ELR (cell line): ENCODE data around the gene TMEM132C.
"Not testable (repeated sequence)": the region's sequence is repeated elsewhere in the genome, so short reads cannot be mapped to it uniquely, and the experiment has no call there.

ENCODE experiments used
- DNase-seq: peaks from one replicate; pipeline ENCODE4 v3.0.0-alpha.2; 2015; ENCODE audit warnings: low read depth

TMEM132C gene

DNA sequence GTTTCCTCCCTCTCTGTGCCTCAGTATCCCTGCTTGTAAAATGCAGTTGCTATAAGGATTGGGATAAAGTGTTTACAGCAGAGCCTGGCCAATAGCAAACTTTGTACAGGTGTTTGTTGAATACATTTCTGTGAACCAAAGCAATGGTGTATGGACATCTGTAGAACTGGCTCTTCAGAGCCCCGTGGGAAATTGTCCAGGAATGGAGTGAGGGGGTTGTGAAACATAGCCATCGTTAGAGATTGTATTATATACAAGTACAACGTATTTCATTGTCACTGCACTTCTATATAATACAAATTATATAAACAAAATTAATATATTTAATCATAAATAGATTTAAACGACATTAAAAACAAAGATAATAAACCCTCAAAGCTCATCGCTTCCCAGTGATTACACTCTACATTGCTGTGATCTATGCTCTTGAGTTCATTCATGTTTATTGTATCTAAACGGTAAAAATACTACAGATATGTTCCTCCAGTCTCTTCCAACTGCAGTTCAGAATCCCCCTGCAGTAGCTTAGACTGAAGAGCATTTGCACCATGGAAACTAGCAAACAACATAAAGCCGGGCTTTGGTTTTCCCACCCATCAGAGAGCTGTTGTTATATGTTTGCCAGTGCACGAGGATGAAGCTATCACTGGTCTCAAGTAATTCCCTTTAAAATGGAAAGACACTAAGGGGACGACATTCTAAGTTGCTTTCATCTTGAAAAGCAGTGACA is 216.7 kb downstream of the TMEM132C start:
- DNase-seq, result no peak

GRCh38 chr12:128497376-128497775 is 230.4 kb downstream of the TMEM132C start:
- not testable (repeated sequence) for DNase-seq

DNA sequence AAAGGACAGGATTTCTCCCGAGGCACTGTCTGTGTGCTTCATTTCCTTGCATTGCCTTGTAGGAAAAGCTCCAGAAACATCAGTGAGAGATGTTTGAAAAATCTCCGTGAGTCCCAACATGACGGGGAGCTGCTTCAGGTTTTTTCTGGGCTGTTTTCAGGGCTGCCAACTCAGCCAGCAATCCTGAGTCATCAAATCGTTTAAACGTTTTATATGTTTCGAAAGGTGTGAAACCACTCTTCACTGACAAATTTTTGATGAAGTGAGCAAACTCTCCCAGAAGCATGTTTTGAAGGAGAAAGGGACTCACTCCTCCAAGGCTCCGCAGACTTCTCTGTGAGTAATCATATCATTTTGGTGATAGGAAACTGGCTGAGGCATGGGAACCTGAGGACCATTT is 240.5 kb downstream of the TMEM132C start:
- DNase-seq, result no peak

- no peak for DNase-seq
Measured at GRCh38 chr12:128509170-128509569, 242.2 kb downstream of the TMEM132C start.

- no peak for DNase-seq
Measured at GRCh38 chr12:128510511-128510910, 243.5 kb downstream of the TMEM132C start.

GRCh38 chr12:128513331-128513730 is 246.4 kb downstream of the TMEM132C start:
- no peak for DNase-seq

- no peak for DNase-seq
Measured at GRCh38 chr12:128513831-128514230, 246.9 kb downstream of the TMEM132C start.

- DNase-seq, result no peak
Measured at GRCh38 chr12:128518644-128519043, 251.7 kb downstream of the TMEM132C start.

DNA sequence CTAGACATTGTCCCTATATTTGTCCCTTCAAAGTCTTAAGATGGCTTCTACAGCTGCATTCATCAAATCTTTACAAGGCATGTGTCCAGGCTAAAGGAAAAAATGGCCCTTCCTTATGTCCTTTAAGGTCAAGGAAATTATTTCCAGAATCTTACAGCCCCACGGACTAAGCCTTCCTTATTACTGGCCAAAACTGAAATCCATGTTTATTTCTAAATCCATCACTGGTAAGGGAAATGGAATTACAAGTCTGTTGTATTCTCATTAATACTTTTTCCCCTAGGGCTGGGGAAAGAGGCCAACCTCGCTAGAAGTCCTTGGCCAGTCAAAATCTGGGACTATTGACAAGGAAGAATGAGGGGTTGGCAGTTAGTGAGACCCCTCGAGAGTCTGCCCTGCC is 252.5 kb downstream of the TMEM132C start:
- no peak for DNase-seq

GRCh38 chr12:128521981-128522380 is 255.0 kb downstream of the TMEM132C start:
- DNase-seq, result no peak

GRCh38 chr12:128524439-128524838 is 257.5 kb downstream of the TMEM132C start:
- DNase-seq, result no peak

- DNase-seq, result no peak
Measured at GRCh38 chr12:128531170-128531569, 264.2 kb downstream of the TMEM132C start.

GRCh38 chr12:128534906-128535305 is 267.9 kb downstream of the TMEM132C start:
- no peak for DNase-seq

- DNase-seq, result no peak
Measured at GRCh38 chr12:128536810-128537209, 269.8 kb downstream of the TMEM132C start.

DNA sequence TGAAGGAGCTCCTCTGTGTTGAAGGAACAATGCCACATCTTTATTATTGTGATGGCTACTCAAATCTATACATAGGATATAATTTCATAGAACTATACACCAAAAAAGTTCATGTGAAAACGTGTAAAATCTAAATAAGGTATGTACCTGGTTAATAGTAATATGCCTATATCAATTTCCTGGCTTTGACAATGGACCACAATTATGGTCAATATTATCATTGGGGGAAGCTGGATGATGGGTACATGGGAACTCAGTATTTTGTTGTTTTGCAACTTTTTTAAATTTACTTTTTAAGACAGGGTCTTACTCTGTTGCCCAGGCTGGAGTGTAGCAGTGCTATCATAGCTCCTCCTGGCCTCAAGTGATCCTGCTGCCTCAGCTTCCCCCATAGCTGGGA is 270.7 kb downstream of the TMEM132C start:
- DNase-seq, result no peak

DNA sequence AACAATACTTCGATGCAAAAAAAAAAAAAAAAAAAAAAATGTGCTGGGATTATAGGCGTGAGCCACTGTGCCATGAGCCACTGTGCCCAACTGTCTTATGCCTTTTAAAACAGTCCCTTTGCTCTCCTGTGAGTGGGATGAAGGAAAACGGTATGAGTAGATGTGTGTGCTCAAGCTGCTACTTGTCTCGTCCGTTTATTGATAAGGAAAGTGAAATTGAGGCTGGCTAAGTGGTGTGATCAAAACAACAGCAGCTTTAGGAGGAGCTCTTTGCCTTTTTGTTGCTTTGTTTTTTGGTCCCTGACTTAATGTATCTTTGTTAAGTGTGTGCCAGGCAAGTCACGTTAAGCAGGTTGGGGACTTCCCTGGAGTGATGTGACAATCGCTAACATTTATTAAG is 275.9 kb downstream of the TMEM132C start:
- DNase-seq, result no peak

DNA sequence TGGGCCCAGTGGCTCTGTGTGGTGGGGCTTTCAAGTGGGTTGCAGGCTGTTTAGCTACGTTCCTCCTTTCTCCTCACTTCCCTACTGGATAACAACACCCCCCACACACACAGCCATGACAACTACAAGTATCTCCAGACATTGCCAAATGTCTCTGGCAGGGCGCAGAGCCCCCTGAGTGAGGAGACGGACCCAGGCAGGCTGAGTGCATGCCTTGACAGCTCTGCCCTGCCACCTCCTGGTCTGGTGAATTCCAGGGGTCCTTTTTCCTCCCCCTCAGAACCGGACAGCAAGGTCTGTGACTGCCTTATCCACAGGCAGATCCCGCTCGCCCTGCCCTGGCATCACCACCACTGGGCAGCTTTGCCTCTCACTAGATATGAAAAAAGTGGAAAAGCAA is 276.5 kb downstream of the TMEM132C start:
- no peak for DNase-seq

DNA sequence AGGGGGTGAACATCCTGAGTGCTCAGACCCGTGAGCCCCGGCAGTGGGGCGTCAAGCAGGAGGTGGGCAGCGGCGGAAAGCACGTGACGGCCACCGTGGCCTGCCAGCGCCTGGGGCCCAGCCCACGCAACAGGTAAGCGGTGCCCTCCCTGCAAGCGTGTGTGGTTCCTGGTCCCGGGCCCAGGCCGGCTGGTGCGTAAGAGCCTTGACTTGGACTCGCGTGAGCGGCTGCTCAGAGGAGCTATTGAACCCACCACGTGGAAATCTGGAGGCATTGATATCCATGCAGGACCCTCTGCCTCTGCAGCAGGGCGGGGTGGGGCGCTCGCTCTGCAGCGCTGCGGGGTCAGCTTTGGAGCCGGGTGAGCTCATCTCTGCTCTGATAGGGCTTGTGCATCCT is 277.0 kb downstream of the TMEM132C start:
- DNase-seq, result no peak

DNA sequence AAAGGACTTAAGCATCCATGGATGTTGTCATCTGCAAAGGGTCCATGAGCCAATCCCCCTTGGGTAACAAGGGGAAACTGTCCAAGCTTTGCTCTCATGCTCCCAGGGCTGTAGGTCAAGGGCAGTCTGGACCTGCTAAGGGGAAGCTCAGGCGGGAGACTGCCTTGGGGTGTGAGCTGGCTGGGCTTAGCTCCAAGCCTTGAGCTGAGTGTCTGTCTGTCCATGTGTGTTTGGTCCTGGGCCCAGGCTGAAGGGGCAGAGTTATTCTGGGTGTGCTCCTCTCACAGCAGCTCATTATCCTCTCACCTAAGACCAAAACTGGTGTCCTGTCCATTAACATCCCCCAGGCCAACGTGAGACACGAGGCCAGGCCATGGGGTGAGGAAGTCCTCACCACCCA is 282.0 kb downstream of the TMEM132C start:
- no peak for DNase-seq

DNA sequence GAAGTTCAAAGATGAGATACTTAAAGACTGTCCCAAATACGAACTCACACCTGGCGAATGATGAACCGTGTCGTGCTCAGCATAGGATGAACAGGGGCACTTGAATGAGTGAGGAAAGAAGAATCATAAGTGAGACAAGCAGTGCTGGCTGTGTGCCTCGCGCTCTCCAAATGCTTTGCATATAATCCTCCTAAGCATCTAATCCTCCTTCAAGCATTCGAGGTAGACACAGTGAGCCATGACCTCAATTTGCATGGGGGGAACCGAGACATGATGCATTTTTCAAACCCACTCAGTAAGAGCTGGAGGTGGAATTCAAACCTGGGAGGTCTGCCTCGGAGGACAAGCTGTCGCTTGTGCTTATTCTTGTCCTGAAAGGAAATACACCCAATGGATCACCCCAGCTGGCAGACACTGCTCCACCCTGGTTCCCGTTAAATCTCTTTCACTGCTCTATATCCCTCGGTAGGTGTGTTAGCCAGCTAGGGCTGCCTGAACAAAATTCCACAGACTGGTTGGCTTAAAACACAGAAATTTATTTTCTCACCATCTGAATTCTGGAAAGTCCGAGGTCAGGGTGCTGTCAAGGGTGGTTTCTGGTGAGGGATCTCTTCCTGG is 282.7 kb downstream of the TMEM132C start:
- no peak for DNase-seq

- no peak for DNase-seq
Measured at GRCh38 chr12:128551266-128551665, 284.3 kb downstream of the TMEM132C start.

DNA sequence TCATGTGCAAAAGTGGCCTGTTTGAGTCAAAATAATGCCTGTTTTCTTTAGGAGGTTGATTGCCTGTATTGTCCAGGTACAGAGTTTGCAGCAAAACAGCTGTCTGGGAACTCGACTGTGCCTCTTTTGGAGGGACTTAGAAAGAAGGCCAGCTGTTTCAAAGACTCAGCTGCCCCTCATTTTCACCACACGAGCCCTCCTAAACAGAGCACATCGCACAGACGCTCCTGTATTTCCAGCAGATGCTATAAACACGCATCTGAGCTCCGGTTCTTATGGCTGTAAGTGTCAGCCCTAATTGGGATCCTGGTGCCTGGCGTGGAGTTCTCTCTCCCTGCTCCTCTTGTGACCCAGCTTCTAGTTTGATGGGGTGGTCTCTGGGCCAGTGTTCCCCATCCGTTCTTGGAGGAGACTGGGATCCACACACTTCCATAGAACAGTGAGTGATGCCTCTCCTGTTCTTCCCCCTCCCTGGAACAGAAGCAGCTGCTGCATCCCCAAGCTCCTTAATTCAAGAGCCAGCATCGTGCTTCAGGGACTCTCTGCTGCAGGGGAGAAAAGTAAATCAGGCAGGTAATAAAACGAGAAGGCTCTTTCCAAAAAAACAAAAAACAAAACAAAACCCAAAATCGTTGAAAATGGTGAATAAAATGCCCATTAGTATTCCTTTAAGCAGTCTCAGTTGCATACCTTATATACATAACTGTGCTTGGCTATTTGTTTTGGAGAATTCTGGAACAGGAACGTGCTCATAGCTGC is 287.8 kb downstream of the TMEM132C start:
- DNase-seq, result no peak

DNA sequence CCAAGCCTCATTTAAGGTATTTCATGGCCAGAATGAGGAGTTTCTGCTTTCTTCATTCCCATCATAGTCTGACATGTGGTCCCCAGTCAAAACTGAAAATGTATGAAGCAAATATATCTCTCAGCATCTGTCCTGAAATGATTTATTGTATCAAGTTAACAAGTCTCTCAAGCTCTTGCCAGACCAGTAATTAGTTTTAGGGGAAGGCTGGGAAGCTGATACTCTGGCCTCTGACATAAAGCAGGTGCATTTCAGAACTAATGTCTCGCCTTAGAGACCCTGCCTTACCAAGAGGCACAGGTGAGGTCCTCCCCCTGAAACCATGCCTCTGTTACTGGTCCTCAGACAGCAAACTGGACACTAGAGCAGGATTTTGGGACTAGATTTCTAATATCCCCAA is 290.3 kb downstream of the TMEM132C start:
- no peak for DNase-seq
